Measurements from ENCODE around the gene PDZD2.

PDZD2 gene

DNA sequence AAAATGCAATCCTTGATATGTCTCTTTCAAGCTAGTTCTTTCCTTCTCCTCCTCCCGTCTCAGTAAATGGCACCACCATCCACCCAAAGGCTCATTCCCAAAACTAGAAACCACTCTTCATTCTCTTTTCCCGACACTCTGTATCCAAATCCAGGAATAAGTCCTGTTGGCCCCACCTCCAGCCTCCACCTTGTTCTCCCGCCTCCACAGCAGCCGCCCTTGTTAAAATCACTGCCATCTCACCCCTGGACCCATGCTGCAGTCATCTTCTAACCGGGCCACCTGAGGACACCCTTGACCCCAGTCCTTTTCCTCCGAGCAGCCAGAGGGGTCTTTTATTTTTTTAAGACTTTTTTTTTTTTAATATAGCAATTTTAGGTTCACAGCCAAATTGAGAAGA lies 9.4 kb downstream of the PDZD2 start:
- Mint-ChIP-seq H3K9me3 (no peaks in the 10 kb centered on the region), H3K4me3 (no peak overlapping the region), H3K27ac (no peak overlapping the region), H3K4me1 (no peaks in the 10 kb centered on the region), H3K36me3 (no peaks in the 10 kb centered on the region), H3K27me3 (peaks cover 6 to 8% of the 10 kb centered on the region in 2 donors)
- DNase-seq, result no peak
- no peak for ATAC-seq (replicated peaks)

- Mint-ChIP-seq H3K27ac (no peak overlapping the region), H3K9me3 (no peaks in the 10 kb centered on the region), H3K4me3 (no peak overlapping the region), H3K4me1 (no peaks in the 10 kb centered on the region), H3K27me3 (peaks cover 9 to 23% of the 10 kb centered on the region in 2 donors), H3K36me3 (no peaks in the 10 kb centered on the region)
- no peak for DNase-seq
- no peak for ATAC-seq (replicated peaks)
These were observed 12.3 kb downstream of the PDZD2 start for GRCh38 chr5:31651241-31651640.

DNA sequence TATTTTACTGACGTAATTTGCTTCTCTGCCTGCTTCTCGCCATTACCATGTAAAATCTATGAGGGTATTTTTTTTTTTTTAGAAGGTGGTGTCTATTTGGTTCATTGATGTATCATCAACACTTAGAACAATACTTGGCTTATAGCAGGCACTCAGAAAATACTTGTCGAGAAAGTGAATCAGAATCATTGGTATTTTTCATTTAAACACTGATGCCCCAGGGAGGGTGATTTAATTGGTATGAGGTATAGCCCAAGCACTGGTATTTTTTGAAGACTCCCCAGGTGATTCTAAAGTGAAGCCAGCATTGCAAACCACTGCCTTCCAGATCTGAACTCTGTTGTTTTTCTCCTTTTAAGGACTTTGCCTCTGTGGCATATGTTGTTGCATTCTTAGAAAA lies 16.6 kb downstream of the PDZD2 start:
- no peak for DNase-seq
- Mint-ChIP-seq H3K27ac (no peak overlapping the region), H3K4me3 (no peak overlapping the region), H3K9me3 (peaks cover 0 to 4% of the 10 kb centered on the region in 2 donors), H3K36me3 (no peaks in the 10 kb centered on the region), H3K27me3 (peaks cover 16 to 28% of the 10 kb centered on the region in 2 donors), H3K4me1 (no peaks in the 10 kb centered on the region)
- ATAC-seq (replicated peaks), result no peak

GRCh38 chr5:31656806-31657205 lies 17.9 kb downstream of the PDZD2 start:
- peaks cover 16 to 28% of the 10 kb centered on the region in 2 donors for H3K27me3 Mint-ChIP-seq
- H3K27ac Mint-ChIP-seq, result no peak overlapping the region
- H3K9me3 Mint-ChIP-seq, result peaks cover 0 to 4% of the 10 kb centered on the region in 2 donors
- DNase-seq (no peak), ATAC-seq (replicated peaks) (no peak)
- no peak overlapping the region for H3K4me3 Mint-ChIP-seq
- H3K4me1 Mint-ChIP-seq, result no peaks in the 10 kb centered on the region
- no peaks in the 10 kb centered on the region for H3K36me3 Mint-ChIP-seq

GRCh38 chr5:31657315-31657979 lies 18.5 kb downstream of the PDZD2 start:
- H3K27ac Mint-ChIP-seq, result no peak overlapping the region
- DNase-seq (no peak), ATAC-seq (replicated peaks) (no peak)
- no peaks in the 10 kb centered on the region for H3K4me1 Mint-ChIP-seq
- H3K9me3 Mint-ChIP-seq, result peaks cover 0 to 4% of the 10 kb centered on the region in 2 donors
- no peaks in the 10 kb centered on the region for H3K36me3 Mint-ChIP-seq
- H3K27me3 Mint-ChIP-seq, result peaks cover 16 to 28% of the 10 kb centered on the region in 2 donors
- H3K4me3 Mint-ChIP-seq, result no peak overlapping the region

GRCh38 chr5:31661257-31661656 lies 22.3 kb downstream of the PDZD2 start:
- H3K4me3 Mint-ChIP-seq, result no peak overlapping the region
- H3K36me3 Mint-ChIP-seq, result no peaks in the 10 kb centered on the region
- no peaks in the 10 kb centered on the region for H3K4me1 Mint-ChIP-seq
- DNase-seq (no peak), ATAC-seq (replicated peaks) (no peak)
- peaks cover 12 to 18% of the 10 kb centered on the region in 2 donors for H3K27me3 Mint-ChIP-seq
- H3K9me3 Mint-ChIP-seq, result peaks cover 4% of the 10 kb centered on the region in 2 donors
- H3K27ac Mint-ChIP-seq, result no peak overlapping the region

DNA sequence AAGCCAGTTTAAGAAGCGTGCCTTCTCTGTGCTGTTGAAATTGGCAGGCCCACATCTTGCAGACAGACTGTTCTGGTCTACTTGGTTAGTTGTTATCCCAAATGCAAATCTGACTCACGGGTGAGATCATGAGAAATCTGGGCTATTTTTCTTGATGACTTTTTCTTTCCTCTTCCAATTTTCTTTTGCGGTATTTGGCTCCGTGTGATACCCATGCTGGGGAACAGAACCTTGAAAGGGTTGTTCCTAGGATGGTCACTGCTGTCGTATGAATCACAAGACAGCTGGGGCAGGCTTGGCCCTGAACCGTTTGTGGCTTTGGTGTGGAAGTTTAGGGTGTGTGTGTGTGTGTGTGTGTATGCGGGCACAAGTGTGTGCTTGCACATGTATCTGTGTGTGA lies 24.6 kb downstream of the PDZD2 start:
- Mint-ChIP-seq H3K27ac (no peak overlapping the region), H3K36me3 (no peaks in the 10 kb centered on the region), H3K4me1 (no peaks in the 10 kb centered on the region), H3K9me3 (peaks cover 2 to 4% of the 10 kb centered on the region in 2 donors), H3K27me3 (peaks cover 12% of the 10 kb centered on the region in 2 donors), H3K4me3 (no peak overlapping the region)
- no peak for DNase-seq
- ATAC-seq (replicated peaks), result no peak

- H3K4me1 Mint-ChIP-seq, result no peaks in the 10 kb centered on the region
- no peak overlapping the region for H3K27ac Mint-ChIP-seq
- no peak for DNase-seq
- peak in 1 of 2 donors; percentile 50 for ATAC-seq (replicated peaks)
- peaks cover 0 to 4% of the 10 kb centered on the region in 2 donors for H3K9me3 Mint-ChIP-seq
- peaks cover 5 to 6% of the 10 kb centered on the region in 2 donors for H3K27me3 Mint-ChIP-seq
- no peaks in the 10 kb centered on the region for H3K36me3 Mint-ChIP-seq
- H3K4me3 Mint-ChIP-seq, result no peak overlapping the region
These were observed 25.6 kb downstream of the PDZD2 start for GRCh38 chr5:31664566-31664965.

DNA sequence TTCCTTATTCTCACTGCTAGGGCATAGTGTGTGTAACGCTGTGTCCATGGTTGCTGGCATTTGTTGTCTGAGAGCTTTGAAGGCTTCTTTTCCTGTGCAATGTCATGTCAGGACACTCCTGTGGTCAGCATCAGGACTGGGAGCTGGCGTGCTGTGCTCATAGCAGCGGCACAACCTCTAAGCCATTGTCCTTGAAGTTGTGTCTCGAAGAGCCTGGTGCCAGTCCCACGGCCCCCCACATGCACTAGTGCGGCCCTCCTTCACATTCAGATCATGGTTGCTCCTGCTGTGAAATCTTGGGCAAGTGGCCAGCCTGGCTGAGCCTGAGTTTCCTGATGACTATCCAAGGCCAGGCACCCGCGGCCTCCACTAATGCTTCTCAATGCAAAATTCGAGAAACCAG lies 32.4 kb downstream of the PDZD2 start:
- Mint-ChIP-seq H3K27ac (no peak overlapping the region), H3K4me3 (no peak overlapping the region), H3K36me3 (no peaks in the 10 kb centered on the region), H3K4me1 (no peaks in the 10 kb centered on the region), H3K9me3 (peaks cover 5 to 6% of the 10 kb centered on the region in 2 donors), H3K27me3 (no peaks in the 10 kb centered on the region)
- DNase-seq (no peak), ATAC-seq (replicated peaks) (no peak)

DNA sequence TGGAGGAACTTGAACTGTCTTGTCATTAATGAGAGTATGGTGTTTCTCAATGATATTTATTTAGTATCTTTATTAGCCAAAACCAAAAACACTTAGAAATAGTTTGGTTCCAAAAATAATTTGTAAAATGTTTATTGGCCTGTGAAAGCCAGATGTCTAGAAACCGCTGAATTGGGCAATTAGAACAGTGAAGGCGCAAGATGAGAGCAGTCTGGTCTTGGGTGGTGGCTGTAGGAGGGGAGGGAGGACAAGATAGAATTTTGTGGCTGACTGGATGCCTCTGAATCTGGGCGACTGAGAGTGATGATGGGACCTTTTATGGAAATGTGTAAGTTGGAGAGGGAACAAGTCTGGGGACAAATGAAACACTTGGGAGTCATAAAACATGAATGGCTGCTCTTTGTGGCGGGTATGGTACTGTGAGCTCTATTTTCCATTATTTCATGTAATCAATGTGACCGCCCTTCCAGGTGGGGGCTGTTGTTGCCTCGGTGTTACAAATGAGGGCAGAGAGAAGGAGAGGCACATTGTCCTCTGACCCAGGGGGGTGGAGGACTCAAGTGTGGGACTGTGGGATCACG lies 35.5 kb downstream of the PDZD2 start:
- peaks cover 5 to 6% of the 10 kb centered on the region in 2 donors for H3K9me3 Mint-ChIP-seq
- H3K4me1 Mint-ChIP-seq, result no peaks in the 10 kb centered on the region
- DNase-seq (no peak), ATAC-seq (replicated peaks) (no peak)
- H3K4me3 Mint-ChIP-seq, result no peak overlapping the region
- H3K36me3 Mint-ChIP-seq, result no peaks in the 10 kb centered on the region
- H3K27me3 Mint-ChIP-seq, result no peaks in the 10 kb centered on the region
- no peak overlapping the region for H3K27ac Mint-ChIP-seq

DNA sequence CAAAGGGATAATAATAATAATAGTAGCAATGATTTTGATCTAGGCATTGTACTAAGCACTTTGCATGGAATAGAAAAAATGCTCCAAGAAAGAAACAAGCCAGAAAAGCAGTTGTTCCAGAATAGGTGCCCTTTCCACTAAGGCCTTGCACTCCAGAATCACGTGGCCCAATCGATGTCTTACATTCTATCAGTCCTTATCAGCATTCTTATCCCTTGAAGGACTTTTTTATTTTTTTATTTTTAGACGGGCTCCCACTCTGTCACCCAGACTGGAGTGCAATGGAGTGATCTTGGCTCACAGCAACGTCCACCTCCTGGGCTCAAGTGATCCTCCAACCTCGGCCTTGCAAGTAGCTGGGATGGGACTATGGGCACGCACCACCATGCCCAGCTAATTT lies 36.5 kb downstream of the PDZD2 start:
- no peaks in the 10 kb centered on the region for H3K27me3 Mint-ChIP-seq
- DNase-seq (no peak), ATAC-seq (replicated peaks) (no peak)
- peaks cover 5 to 6% of the 10 kb centered on the region in 2 donors for H3K9me3 Mint-ChIP-seq
- no peaks in the 10 kb centered on the region for H3K36me3 Mint-ChIP-seq
- H3K27ac Mint-ChIP-seq, result no peak overlapping the region
- H3K4me3 Mint-ChIP-seq, result no peak overlapping the region
- no peaks in the 10 kb centered on the region for H3K4me1 Mint-ChIP-seq

- Mint-ChIP-seq H3K36me3 (no peaks in the 10 kb centered on the region), H3K27ac (no peak overlapping the region)
- no peak for ATAC-seq (replicated peaks)
These were observed 39.2 kb downstream of the PDZD2 start for GRCh38 chr5:31678180-31678579.

DNA sequence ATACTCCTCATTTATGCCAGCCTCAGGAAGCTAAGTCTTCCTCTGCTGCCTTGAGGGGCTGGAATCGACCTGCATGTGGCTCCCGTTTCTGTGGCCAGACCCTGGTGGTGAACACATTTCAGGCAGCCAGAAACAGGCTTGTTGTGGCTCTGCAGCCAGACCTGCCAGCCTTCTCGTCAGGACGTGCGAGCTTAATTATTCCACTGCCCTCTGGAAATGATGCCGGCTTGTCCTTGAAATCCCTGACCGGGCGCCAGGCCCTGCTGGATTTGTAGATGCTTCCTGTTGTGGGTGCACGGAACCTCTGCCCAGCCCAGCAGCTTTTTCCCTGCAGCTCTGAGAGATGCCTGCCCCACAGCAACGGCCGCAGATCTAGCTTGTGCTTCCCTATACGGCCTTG lies 41.6 kb downstream of the PDZD2 start:
- Mint-ChIP-seq H3K36me3 (no peaks in the 10 kb centered on the region), H3K9me3 (no peaks in the 10 kb centered on the region), H3K27ac (no peak overlapping the region), H3K4me3 (no peak overlapping the region), H3K27me3 (no peaks in the 10 kb centered on the region), H3K4me1 (no peaks in the 10 kb centered on the region)
- ATAC-seq (replicated peaks), result no peak
- DNase-seq, result no peak

More at GRCh38 chr5:31678180-31678579, 39.2 kb downstream of the PDZD2 start:
- Mint-ChIP-seq H3K4me3 (no peak overlapping the region), H3K9me3 (peaks cover 5 to 6% of the 10 kb centered on the region in 2 donors), H3K27me3 (no peaks in the 10 kb centered on the region), H3K4me1 (no peaks in the 10 kb centered on the region)
- no peak for DNase-seq

DNA sequence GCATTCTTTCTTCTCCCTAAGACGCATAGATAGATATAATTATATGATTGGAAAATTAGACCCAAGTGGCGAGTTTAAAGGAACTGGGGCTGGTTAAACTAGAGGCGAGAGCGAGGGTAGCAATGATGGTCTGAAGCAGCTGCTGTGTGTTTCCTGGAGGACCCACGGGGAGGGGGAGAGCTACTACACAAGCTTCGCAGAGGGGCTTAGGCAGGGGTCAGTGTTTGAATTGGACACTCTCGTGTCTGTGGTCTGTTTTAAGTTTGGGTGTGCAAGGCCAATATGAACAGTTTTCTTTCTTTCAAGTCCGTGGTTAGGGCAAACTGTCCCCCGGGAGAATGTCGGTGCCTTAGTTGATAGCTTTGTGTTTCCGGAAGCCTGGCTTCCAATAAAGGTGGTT lies 43.1 kb downstream of the PDZD2 start:
- DNase-seq (no peak), ATAC-seq (replicated peaks) (no peak)
- Mint-ChIP-seq H3K36me3 (no peaks in the 10 kb centered on the region), H3K4me1 (no peaks in the 10 kb centered on the region), H3K27me3 (no peaks in the 10 kb centered on the region), H3K27ac (no peak overlapping the region), H3K9me3 (no peaks in the 10 kb centered on the region), H3K4me3 (no peak overlapping the region)

- H3K4me1 Mint-ChIP-seq, result no peaks in the 10 kb centered on the region
- H3K27ac Mint-ChIP-seq, result no peak overlapping the region
- ATAC-seq (replicated peaks) (no peak), DNase-seq (no peak)
- H3K27me3 Mint-ChIP-seq, result no peaks in the 10 kb centered on the region
- H3K9me3 Mint-ChIP-seq, result no peaks in the 10 kb centered on the region
- H3K36me3 Mint-ChIP-seq, result no peaks in the 10 kb centered on the region
- H3K4me3 Mint-ChIP-seq, result no peak overlapping the region
These were observed 43.9 kb downstream of the PDZD2 start for GRCh38 chr5:31682851-31683250.

Data from stimulated activated naive B cell treated with anti-CD40 and anti-IgM and Interleukin-4, amounts not matched to agents 10 μg/mL and 1 μg/mL and 100 μg/mL, for 72 hours (primary cell).